Upper lobe of left lung (tissue), 6 donors: ENCODE data around the gene TENT5C. TPM values are rescaled to one million over a fixed set of nuclear protein-coding genes. Genes with fewer than 3 reads are reported as not detected.

Experiments used
- ATAC-seq, 2 donors: fragments of 200-7000 bp; cut with Tn5 transposase; one replicate each; pipeline ENCODE4 v1.9.1; 2022; ENCODE audit warnings: mild to moderate bottlenecking in 2 of 2, moderate library complexity in 2 of 2; ENCODE audit not compliant: low FRiP score in 2 of 2
- DNase-seq, 2 donors: peaks; one replicate each; pipeline ENCODE4 v3.0.0-alpha.2; 2019 to 2020
- H3K27ac ChIP-seq, 4 donors: fragments of 200-600 bp; sonication (generic); one replicate each; pipeline ENCODE4 v1.5.1; 2016 to 2019
- H3K27me3 ChIP-seq, 4 donors: fragments of 200-600 bp; sonication (generic); one replicate each; pipeline ENCODE4 v1.5.1; 2017 to 2019
- H3K36me3 ChIP-seq, 4 donors: fragments of 200-600 bp; sonication (generic); one replicate each; pipeline ENCODE4 v1.5.1; 2016 to 2019
- H3K4me1 ChIP-seq, 4 donors: fragments of 200-600 bp; sonication (generic); one replicate each; pipeline ENCODE4 v1.5.1; 2018 to 2019
- H3K4me3 ChIP-seq, 4 donors: fragments of 200-600 bp; sonication (generic); one replicate each; pipeline ENCODE4 v1.5.1; 2017 to 2019; ENCODE audit warnings: mild to moderate bottlenecking in 2 of 4, moderate library complexity in 1 of 4
- H3K9me3 ChIP-seq, 4 donors: fragments of 200-600 bp; sonication (generic); one replicate each; pipeline ENCODE4 v1.5.1; 2018 to 2019
- EP300 ChIP-seq, 4 donors: sonication (generic); formaldehyde crosslinking; IDR thresholded peaks; one replicate each; pipeline ENCODE4 v1.5.1; 2017; ENCODE audit warnings: antibody characterized with exemption in 4 of 4, control low read depth in 2 of 4
- POLR2A ChIP-seq, 4 donors: fragments of 450-650 bp; IDR thresholded peaks; one replicate each; pipeline ENCODE4 v1.5.1; 2016 to 2017; ENCODE audit warnings: antibody characterized with exemption in 4 of 4, mild to moderate bottlenecking in 2 of 4
- POLR2AphosphoS5 ChIP-seq, 2 donors: sonication (generic); formaldehyde crosslinking; IDR thresholded peaks; one replicate each; pipeline ENCODE4 v1.5.1; 2017; ENCODE audit warnings: antibody characterized with exemption in 2 of 2
- WGBS, 2 donors: methylation state at CpG; one replicate each; pipeline ENCODE4 v1.1.5; 2017 to 2018; 5-methylcytosine and 5-hydroxymethylcytosine counted together
- total RNA-seq, 6 donors: library from RNA; depleted of rRNA in 4 of 6; stranded (reverse); fragments of >200 nt in 4 of 6; gene quantifications; one replicate each; pipeline versions ENCODE4 v1.1.0 to v1.2.1, GENCODE V29; 2016 to 2021
- TF ChIP-seq, protein P1 (sequence below), 6 experiments: fragments of 450-650 bp in 4 of 6; fragments of 200-600 bp in 2 of 6; sonication (generic) in 2 of 6; IDR thresholded peaks; one replicate each; pipeline ENCODE4 v1.5.1; 2016 to 2019; ENCODE audit warnings: antibody characterized with exemption in 6 of 6
- donor health status: DM: no; HTN: no; CAD: no; lungs with moderate emphysema.
- donor health status: DM: no; HTN: yes; CAD: no; lungs with severe emphysema.

Gene TENT5C
- total RNA-seq, 6 donors from 2014 or later, result 8.1 to 37.8 (median 18.4) TPM

DNA sequence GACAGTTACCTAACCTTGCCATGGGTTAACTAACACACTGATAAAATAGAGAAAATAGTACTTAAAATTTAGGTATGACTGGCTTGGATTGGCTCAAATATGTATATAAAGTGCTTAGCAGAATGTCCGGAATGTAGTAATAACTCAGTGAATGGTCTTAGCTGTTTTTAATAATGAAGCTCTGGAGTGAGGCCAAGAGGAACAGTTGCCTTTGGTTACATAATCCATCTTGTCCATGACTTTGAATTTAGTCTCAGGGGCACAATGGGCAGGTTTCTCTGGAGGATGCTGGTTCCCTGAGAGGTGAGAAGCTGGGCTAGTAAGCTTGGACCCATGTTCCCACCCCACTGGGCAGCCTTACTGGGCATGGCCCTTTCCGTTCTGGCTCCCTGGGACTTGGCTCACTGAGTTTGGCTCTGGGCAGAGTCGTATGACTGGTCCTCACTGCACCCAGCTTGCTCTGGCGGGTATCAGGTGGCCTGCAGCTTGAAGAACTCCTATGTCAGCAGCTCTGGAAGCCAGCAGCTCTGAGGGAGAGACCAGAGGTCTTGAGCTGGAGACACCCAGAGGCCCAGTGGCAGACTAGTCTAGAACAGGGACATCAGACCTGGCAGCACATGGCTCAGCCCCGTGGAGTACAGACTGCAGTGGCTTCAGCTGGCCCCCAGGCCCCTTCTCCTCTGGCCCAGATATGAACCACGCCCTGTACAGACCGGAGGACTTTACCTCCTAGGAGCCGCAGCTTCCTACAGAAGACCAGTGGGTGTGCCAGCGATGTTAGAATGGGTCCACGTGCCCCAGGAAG is 40.4 kb downstream of the TENT5C start:
- ATAC-seq, result no peak
- DNase-seq, result no peak
- Histone ChIP-seq H3K36me3 (no peaks in the 10 kb centered on the region), H3K9me3 (no peaks in the 10 kb centered on the region), H3K4me3 (no peak overlapping the region), H3K27me3 (no peaks in the 10 kb centered on the region), H3K27ac (no peak overlapping the region), H3K4me1 (peaks cover 0 to 3% (median 0%) of the 10 kb centered on the region in 4 donors)
- 83 to 88% methylated on average over 10 of the region's 10 CpGs for WGBS, 2 donors
- TF ChIP-seq EP300 (IDR thresholded peaks at IDR 0.05), result no peak
- no peak for TF ChIP-seq POLR2AphosphoS5 (IDR thresholded peaks at IDR 0.05)
- TF ChIP-seq POLR2A (IDR thresholded peaks at IDR 0.05), result no peak
- TF ChIP-seq, protein P1, sequence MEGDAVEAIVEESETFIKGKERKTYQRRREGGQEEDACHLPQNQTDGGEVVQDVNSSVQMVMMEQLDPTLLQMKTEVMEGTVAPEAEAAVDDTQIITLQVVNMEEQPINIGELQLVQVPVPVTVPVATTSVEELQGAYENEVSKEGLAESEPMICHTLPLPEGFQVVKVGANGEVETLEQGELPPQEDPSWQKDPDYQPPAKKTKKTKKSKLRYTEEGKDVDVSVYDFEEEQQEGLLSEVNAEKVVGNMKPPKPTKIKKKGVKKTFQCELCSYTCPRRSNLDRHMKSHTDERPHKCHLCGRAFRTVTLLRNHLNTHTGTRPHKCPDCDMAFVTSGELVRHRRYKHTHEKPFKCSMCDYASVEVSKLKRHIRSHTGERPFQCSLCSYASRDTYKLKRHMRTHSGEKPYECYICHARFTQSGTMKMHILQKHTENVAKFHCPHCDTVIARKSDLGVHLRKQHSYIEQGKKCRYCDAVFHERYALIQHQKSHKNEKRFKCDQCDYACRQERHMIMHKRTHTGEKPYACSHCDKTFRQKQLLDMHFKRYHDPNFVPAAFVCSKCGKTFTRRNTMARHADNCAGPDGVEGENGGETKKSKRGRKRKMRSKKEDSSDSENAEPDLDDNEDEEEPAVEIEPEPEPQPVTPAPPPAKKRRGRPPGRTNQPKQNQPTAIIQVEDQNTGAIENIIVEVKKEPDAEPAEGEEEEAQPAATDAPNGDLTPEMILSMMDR (IDR thresholded peaks at IDR 0.05), result no peak

DNA sequence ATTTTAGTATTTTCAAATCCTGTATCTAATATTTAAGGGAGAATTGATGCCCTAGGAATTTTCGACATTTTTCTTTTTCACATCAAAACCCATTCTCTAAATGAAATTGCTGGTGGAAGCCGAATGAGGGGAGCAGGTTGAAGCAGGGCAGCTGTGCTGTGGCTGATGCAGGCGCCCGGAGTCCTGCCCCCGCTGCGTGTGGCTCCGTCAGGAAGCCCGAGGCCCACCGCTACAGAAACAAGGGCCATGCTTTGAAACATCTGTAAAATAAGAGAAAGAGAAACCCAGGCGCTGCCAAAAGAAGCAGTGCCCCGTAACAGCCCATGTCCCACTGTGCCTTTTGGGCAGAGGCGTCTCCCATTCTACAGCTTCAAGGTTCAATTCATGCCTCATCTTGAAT is 41.1 kb downstream of the TENT5C start:
- Histone ChIP-seq H3K9me3 (no peaks in the 10 kb centered on the region), H3K4me3 (no peak overlapping the region), H3K27me3 (no peaks in the 10 kb centered on the region), H3K36me3 (no peaks in the 10 kb centered on the region), H3K4me1 (peaks cover 0 to 3% (median 0%) of the 10 kb centered on the region in 4 donors), H3K27ac (no peak overlapping the region)
- WGBS, 2 donors, result 92 to 95% methylated on average over 12 of the region's 12 CpGs
- TF ChIP-seq POLR2A (IDR thresholded peaks at IDR 0.05) (no peak), EP300 (IDR thresholded peaks at IDR 0.05) (no peak), POLR2AphosphoS5 (IDR thresholded peaks at IDR 0.05) (no peak)
- TF ChIP-seq, protein P1 (IDR thresholded peaks at IDR 0.05), result no peak
- DNase-seq, result peak in 1 of 2 donors; percentile 57
- ATAC-seq, result no peak

DNA sequence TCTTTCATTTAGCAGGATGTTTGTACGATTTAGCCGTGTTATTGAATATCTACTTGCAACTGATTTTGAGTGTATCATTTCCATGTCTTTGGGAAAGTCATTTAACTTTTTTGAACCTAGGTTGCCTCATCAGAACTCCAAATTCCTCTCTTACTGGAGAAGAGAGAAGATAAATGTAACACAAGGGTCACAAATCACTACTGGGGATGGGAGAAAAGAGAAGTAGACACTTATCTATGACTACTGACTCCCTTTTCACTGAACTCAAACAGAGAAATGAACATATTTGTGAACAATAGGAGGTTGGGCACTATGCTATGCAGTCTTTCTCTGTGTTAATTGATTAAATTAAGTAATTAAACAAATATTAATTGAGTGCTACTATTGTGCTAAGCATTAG is 42.2 kb downstream of the TENT5C start:
- H3K4me3 ChIP-seq, result no peak overlapping the region
- TF ChIP-seq POLR2A (IDR thresholded peaks at IDR 0.05), result no peak
- no peak for TF ChIP-seq EP300 (IDR thresholded peaks at IDR 0.05)
- TF ChIP-seq POLR2AphosphoS5 (IDR thresholded peaks at IDR 0.05), result no peak
- TF ChIP-seq, protein P1 (IDR thresholded peaks at IDR 0.05), result no peak
- no peaks in the 10 kb centered on the region for H3K27me3 ChIP-seq
- no peak for ATAC-seq
- no peak overlapping the region for H3K27ac ChIP-seq
- DNase-seq, result no peak
- peaks cover 0 to 3% (median 0%) of the 10 kb centered on the region in 4 donors for H3K4me1 ChIP-seq
- 68 to 94% methylated on average over 2 of the region's 2 CpGs for WGBS, 2 donors
- H3K36me3 ChIP-seq, result no peaks in the 10 kb centered on the region
- H3K9me3 ChIP-seq, result no peaks in the 10 kb centered on the region

DNA sequence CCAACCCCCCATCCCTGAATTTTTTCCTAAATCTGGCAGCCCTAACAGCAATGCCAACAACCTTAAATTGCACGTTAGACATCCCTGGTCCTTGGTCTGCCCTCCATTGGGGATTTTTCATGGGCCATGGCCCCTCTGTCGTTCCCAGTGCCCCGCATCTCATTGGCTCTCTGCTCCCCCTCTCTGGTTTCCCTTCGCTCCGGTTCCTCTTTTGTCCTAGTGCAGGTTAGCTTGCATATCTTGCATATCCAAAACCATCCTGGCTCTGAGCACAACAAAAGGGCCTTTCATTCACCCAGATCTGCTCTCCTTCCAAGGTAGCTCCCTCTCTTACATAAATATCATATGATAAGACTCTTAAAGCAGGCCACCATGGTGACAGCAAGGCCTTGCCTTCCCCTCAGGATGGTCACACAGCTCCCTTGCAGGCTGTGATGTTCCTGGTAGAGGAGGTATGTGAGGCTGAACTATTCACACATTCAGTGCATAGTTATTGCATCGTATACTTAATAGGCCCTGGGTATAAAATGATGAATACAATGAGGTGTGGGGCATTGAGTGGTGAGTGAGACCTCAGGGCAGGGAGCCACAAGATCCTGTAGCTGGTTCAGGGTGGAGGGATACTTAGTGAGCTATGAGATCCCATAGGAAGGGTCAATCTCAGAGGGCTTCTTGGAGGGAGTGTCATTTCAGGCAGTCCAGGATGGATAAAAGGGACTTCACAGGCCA is 45.2 kb downstream of the TENT5C start:
- DNase-seq (no peak), ATAC-seq (no peak)
- peaks cover 0 to 9% (median 6%) of the 10 kb centered on the region in 4 donors for H3K4me1 ChIP-seq
- no peaks in the 10 kb centered on the region for H3K9me3 ChIP-seq
- no peaks in the 10 kb centered on the region for H3K36me3 ChIP-seq
- no peak overlapping the region for H3K4me3 ChIP-seq
- TF ChIP-seq POLR2A (IDR thresholded peaks at IDR 0.05), result no peak
- no peak for TF ChIP-seq POLR2AphosphoS5 (IDR thresholded peaks at IDR 0.05)
- TF ChIP-seq, protein P1 (IDR thresholded peaks at IDR 0.05), result no peak
- TF ChIP-seq EP300 (IDR thresholded peaks at IDR 0.05), result no peak
- H3K27me3 ChIP-seq, result no peaks in the 10 kb centered on the region
- WGBS, 2 donors, result 84 to 91% methylated on average over 6 of the region's 6 CpGs
- no peak overlapping the region for H3K27ac ChIP-seq
